GM18870 (cell line): Measurements from ENCODE around the gene FBXO38.

Experiments used
- ATAC-seq: cut with Tn5 transposase; IDR thresholded peaks from one replicate; pipeline ENCODE4 v1.9.1; 2021; ENCODE audit warnings: moderate library complexity; ENCODE audit not compliant: unreplicated experiment

The FBXO38 gene

DNA sequence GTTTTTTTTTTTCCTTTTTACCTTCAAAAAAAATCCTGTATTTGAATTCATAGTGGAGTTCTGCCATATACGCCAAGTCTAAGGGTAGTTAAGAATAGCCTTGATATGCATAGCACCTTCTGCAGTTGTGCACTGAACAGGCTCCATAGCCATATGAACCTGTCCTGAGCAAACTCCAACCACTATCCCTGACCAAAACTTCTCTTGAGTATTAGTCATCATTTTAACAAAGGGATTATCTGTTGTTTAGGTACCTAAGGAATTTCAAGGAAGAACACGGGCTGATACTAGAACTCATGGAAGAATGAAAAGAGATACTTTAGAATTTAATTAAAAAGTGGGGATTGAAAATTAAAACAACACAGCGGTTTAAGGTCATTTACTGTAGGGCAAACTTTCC, 1.9 kb upstream of the FBXO38 start:
- ATAC-seq: no peak

DNA sequence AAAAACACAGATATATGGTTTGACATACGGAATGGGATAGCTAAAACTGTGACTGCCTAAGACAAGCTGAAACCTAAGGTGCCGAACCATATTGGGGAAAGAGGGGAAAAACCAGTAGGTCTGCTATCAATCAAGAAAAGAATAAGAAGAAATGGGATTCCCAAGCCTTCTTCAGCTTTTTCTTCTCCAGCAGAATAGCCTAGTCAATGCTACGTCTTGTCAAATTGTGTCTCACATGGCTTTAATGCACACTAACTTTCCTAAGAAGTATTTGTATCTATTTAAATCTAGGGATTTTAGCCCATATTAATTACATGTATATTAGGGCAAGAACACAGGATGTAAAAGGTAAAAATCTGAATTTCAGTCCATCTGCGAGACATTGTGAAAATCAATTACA, 797 bp upstream of the FBXO38 start:
- no peak for ATAC-seq

GRCh38 chr5:148384380-148384737, 601 bp downstream of the FBXO38 start:
- no peak for ATAC-seq

DNA sequence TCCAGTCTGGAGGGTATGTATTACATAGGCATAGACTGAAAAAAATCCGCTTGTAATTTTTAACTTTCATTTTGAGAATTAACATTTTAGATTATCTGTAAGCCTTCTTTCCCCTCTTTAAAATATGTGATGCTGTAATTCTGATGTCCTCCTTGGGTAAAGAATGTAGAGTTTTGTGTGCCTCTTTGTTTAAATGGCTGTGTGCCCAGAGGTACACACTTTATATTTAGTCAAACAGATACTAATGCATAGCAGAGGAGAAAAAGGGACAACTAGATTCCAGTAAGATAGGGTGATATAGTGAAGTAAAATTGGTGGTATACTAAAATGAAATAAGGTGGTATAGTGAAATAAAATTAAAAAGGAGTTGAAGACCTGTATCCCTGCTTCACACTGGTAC, 1.3 kb downstream of the FBXO38 start:
- no peak for ATAC-seq

- ATAC-seq: no peak
Measured at GRCh38 chr5:148386041-148386440, 2.3 kb downstream of the FBXO38 start.

DNA sequence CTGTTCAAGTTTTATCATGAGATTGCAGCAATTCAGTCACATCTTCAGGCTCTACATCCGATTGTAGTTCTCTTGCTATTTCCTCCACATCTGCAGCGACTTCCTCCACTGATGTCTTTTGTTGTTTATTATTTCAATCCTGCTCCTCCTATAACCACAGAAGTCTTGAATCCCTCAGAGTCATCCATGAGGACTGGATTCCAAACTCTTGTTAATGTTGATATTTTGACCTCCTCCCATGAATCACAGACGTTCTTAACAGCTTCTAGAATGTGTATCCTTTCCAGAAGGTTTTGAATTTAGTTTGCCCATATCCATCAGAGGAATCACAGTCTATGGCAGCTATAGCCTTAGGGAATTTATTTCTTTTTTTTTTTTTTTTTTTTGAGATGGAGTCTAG, 3.6 kb downstream of the FBXO38 start:
- no peak for ATAC-seq

- ATAC-seq: peak; percentile 39
Measured at GRCh38 chr5:148388696-148389095, 4.9 kb downstream of the FBXO38 start.

GRCh38 chr5:148390914-148391313, 7.2 kb downstream of the FBXO38 start:
- ATAC-seq: no peak

GRCh38 chr5:148391422-148391821, 7.7 kb downstream of the FBXO38 start:
- no peak for ATAC-seq

- ATAC-seq: no peak
Measured at GRCh38 chr5:148393390-148393741, 9.6 kb downstream of the FBXO38 start.

- ATAC-seq: no peak
Measured at GRCh38 chr5:148394587-148395019, 10.8 kb downstream of the FBXO38 start.

GRCh38 chr5:148395031-148395430, 11.3 kb downstream of the FBXO38 start:
- ATAC-seq: no peak

- no peak for ATAC-seq
Measured at GRCh38 chr5:148397968-148398595, 14.3 kb downstream of the FBXO38 start.

- ATAC-seq: no peak
Measured at GRCh38 chr5:148398698-148399121, 15.0 kb downstream of the FBXO38 start.

DNA sequence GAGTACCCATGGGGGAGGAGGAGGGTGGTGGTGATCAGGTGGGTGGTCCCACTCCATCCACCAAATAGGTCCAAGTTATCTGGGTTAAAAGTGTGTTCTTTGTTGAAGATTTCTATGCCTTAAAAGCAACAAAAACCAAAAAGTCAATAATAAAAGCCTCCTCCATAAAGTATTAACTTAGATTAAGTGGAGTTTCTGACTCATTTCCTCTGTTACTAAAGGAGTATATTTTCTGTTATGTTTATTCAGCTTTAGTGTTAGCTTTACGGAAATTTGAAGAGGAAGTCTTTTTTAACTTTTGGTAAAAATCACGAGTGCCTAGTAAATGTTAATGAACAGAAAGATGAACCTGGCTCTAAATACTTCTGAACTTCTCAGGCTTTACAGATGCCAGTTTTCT, 17.8 kb downstream of the FBXO38 start:
- no peak for ATAC-seq

DNA sequence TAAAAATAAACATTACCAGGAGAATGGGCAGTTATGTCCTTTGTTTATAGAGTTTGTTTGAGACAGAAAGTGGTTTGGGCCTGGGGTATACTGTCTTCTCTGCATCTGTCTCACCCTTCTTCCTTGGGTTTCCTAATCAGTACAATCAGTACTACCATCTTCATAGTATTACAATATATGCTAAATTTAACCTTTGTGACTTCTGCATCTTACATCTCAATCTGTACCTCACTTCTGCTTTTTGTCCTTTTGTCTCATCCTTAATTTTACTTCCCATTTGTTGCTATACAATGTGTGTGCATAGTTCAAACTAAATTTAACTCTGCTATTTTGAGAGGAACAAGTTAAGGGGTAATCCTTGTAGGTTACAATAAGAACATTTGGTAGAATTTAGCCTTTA, 19.6 kb downstream of the FBXO38 start:
- peak; percentile 88 for ATAC-seq

GRCh38 chr5:148406406-148406805, 22.6 kb downstream of the FBXO38 start:
- no peak for ATAC-seq

DNA sequence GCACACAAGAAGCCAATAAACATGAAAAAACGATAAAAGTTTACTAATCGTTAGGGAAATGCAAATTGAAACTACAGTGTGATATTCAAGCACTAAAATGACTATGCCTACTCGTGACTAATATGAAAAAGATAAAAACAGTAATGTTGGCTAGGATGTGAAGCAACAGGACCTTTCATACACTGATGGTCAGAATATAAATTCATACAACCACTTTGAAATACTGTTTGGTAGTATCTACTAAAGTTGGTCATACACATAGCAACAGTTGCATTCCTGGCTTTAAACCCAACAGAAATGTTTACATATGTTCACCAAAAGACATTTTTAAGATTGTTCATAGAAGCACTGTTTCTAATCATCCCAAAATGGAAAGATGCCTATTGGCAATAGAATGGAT, 24.3 kb downstream of the FBXO38 start:
- ATAC-seq: no peak

DNA sequence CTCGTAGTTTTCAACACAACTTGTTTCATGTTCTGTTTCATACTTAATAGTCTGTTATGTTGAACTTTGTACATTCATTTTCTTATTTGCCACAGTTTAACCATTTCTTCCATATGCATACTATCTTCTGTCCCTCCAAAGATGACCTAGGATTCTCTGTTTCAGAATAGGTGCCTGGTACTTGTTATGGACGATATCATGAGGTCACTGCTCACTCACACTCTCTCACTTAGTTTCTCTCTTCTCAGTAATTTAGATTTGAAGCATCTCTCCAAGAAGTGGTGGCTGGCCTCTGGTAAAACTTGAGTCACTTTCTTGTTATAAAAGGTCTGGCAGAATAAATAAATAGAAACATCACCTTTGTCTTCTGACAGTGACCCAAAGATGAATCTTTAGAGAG, 28.4 kb downstream of the FBXO38 start:
- no peak for ATAC-seq

DNA sequence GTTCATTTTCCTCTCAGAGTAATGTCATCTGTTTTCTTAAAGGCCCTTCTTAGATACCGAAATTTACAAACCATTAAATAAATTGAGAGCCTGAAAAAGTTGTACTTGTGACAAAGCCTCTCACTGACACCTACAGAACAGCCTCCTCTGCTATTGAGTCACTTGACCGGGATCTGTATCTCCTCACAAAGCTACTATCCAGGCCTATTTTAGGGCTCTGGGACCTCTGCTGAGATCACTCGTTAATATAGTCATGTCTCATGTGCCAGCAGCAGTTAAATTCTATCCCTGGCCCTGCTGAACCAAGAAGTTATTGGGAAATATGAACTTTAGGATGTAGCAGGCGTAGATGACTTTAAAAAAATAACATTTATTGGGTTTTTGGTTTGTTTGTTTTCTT, 31.1 kb downstream of the FBXO38 start:
- ATAC-seq: no peak

DNA sequence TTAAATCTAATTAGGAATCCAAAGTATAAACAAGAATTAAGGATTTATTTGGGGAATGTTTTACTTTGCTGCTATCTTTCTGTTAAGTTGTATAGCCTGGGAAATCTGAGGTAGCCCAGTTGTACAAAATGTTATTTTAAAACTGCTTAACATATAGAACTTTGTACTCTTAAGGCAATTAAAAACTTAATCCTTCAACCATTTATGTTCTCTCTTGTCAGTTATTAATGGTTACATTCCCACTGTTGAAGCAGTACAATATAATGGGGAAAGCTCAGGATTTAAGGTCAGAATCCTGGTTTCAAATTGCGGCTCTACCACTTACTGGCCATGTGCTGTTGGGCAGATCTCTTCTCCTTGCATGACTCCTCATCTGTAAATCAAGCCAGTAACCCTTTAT, 32.7 kb downstream of the FBXO38 start:
- ATAC-seq: no peak

- ATAC-seq: no peak
Measured at GRCh38 chr5:148416921-148417320, 33.2 kb downstream of the FBXO38 start.

- ATAC-seq: no peak
Measured at GRCh38 chr5:148418511-148418910, 34.8 kb downstream of the FBXO38 start.

DNA sequence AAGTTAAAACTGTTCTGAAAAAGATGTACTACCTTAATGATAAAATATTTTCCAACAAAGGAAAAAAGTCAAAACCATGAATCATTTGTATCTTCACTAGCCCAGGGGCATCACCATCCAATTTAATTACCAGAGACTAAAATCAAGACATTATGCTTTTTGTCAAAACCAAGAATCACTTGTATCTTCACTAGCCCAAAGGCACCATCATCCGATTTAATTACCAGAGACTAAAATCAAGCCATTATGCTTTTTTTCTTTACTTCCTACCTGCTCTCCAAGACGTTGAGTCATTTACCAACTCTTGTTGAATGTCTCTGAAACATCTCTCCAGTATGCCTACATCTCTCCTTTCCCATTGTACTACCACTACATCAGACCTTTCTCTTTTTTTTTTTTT, 37.9 kb downstream of the FBXO38 start:
- no peak for ATAC-seq
